GM23338 (cell line): ENCODE measurements around the gene TCEA2.

ENCODE experiments used
- CREB1 ChIP-seq: fragments of 250-450 bp; sonication (Bioruptor Pico); IDR thresholded peaks from 2 replicates; pipeline ENCODE4 v1.5.0; 2020; ENCODE audit warnings: low read depth, mild to moderate bottlenecking, moderate library complexity
- CTCF ChIP-seq, 2 experiments: fragments of 200-600 bp in 1 of 2; sonication (generic) in 1 of 2; conservative IDR thresholded peaks; 2 replicates each; pipeline versions ENCODE4 v1.5.1 to v1.6.1; 2016 to 2017; ENCODE audit warnings: antibody characterized with exemption in 2 of 2, low read depth in 2 of 2, mild to moderate bottlenecking in 2 of 2, moderate library complexity in 1 of 2
- ETS1 ChIP-seq: IDR thresholded peaks from 2 replicates; pipeline ENCODE4 v1.6.1; 2016; ENCODE audit warnings: antibody characterized with exemption
- EZH2 ChIP-seq: fragments of 200-600 bp; sonication (generic); IDR thresholded peaks from one replicate; pipeline ENCODE4 v1.8.0; 2017; ENCODE audit warnings: antibody characterized with exemption, mild to moderate bottlenecking, low read depth; ENCODE audit not compliant: unreplicated experiment
- EZH2phosphoT487 ChIP-seq: fragments of 200-600 bp; sonication (generic); IDR thresholded peaks from one replicate; pipeline ENCODE4 v1.8.1; 2018; ENCODE audit warnings: antibody characterized with exemption; ENCODE audit not compliant: unreplicated experiment
- JUNB ChIP-seq: IDR thresholded peaks from one replicate; pipeline ENCODE4 v1.6.1; 2016; ENCODE audit warnings: antibody characterized with exemption; ENCODE audit not compliant: unreplicated experiment
- NANOG ChIP-seq: IDR thresholded peaks from 2 replicates; pipeline ENCODE4 v1.6.1; 2016; ENCODE audit warnings: antibody characterized with exemption, borderline replicate concordance
- POLR2AphosphoS5 ChIP-seq: IDR thresholded peaks from 2 replicates; pipeline ENCODE4 v1.6.1; 2016; ENCODE audit warnings: antibody characterized with exemption, low read depth
- REST ChIP-seq: IDR thresholded peaks from one replicate; pipeline ENCODE4 v1.6.1; 2018; ENCODE audit warnings: antibody characterized with exemption; ENCODE audit not compliant: unreplicated experiment
- ZNF114 ChIP-seq: fragments of 250-450 bp; sonication (Bioruptor Pico); IDR thresholded peaks from 2 replicates; pipeline ENCODE4 v1.5.0; 2020; ENCODE audit warnings: mild to moderate bottlenecking, moderate library complexity
- ZNF331 ChIP-seq: fragments of 250-450 bp; sonication (Bioruptor Pico); IDR thresholded peaks from 2 replicates; pipeline ENCODE4 v1.5.0; 2020; ENCODE audit warnings: low read depth, mild to moderate bottlenecking, moderate library complexity

GRCh38 chr20:64068386-64069208 is 5.6 kb downstream of the TCEA2 start:
- no peak for TF ChIP-seq POLR2AphosphoS5
- no peak for TF ChIP-seq REST
- TF ChIP-seq CREB1 (CRISPR knock-in tag), result no peak
- no peak for TF ChIP-seq CTCF (conservative IDR thresholded peaks at IDR 0.05; ENCODE audit: low read depth in 2 of 2)
- no peak for TF ChIP-seq EZH2
- no peak for TF ChIP-seq EZH2phosphoT487
- TF ChIP-seq JUNB, result no peak
- no peak for TF ChIP-seq ETS1
- no peak for TF ChIP-seq ZNF331 (CRISPR knock-in tag)
- TF ChIP-seq NANOG, result no peak
- TF ChIP-seq ZNF114 (CRISPR knock-in tag), result no peak
